GM12878 (cell line): ENCODE results near the gene PHYKPL.
"Not testable (repeated sequence)": the region's sequence is repeated elsewhere in the genome, so short reads cannot be mapped to it uniquely, and the experiment has no call there.

Experiments
- EP300 ChIP-seq, 2 experiments: fragments of 150-350 bp in 1 of 2; IDR thresholded peaks; 2 replicates each; pipeline ENCODE4 v1.6.1; 2011 to 2012; ENCODE audit warnings: low read depth in 2 of 2, low read length in 2 of 2, borderline replicate concordance in 1 of 2, improper control_type of control experiment in 1 of 2, inconsistent platforms in 1 of 2; ENCODE audit not compliant: control insufficient read depth in 1 of 2
- JUNB ChIP-seq: IDR thresholded peaks from 2 replicates; pipeline ENCODE4 v1.6.1; 2016; ENCODE audit warnings: antibody characterized with exemption, mild to moderate bottlenecking
- POLR2A ChIP-seq: IDR thresholded peaks from 2 replicates; pipeline ENCODE4 v1.6.1; 2011; ENCODE audit warnings: low read depth, mild to moderate bottlenecking, low read length
- RCOR1 ChIP-seq: conservative IDR thresholded peaks from 2 replicates; pipeline ENCODE4 v1.6.1; 2012; ENCODE audit warnings: low read depth, low read length, improper control_type of control experiment
- RELA ChIP-seq: fragments of 450-650 bp; IDR thresholded peaks from 2 replicates; pipeline ENCODE4 v1.8.0; 2014; ENCODE audit warnings: borderline replicate concordance; ENCODE audit not compliant: partially characterized antibody
- STAT1 ChIP-seq: fragments of 450-650 bp; conservative IDR thresholded peaks from 2 replicates; pipeline ENCODE4 v1.6.1; 2014; ENCODE audit warnings: antibody characterized with exemption, mild to moderate bottlenecking
- ZNF274 ChIP-seq: IDR thresholded peaks from one replicate; pipeline ENCODE4 v1.8.0; 2011; ENCODE audit not compliant: insufficient read length, insufficient read depth
- TF ChIP-seq, protein P1 (sequence below), 3 experiments: IDR thresholded peaks in 2 of 3; conservative IDR thresholded peaks in 1 of 3; 2 replicates each; pipeline ENCODE4 v1.5.1; 2011; ENCODE audit warnings: low read depth in 3 of 3, low read length in 3 of 3, mild to moderate bottlenecking in 3 of 3, control low read depth in 2 of 3, moderate library complexity in 2 of 3, inconsistent platforms in 1 of 3, mixed read lengths in 1 of 3; ENCODE audit not compliant: control insufficient read depth in 2 of 3, insufficient read depth in 1 of 3; ENCODE audit errors: extremely low read depth in 1 of 3
- TF ChIP-seq, protein P2 (sequence below): IDR thresholded peaks from 2 replicates; pipeline ENCODE4 v1.6.1; 2011; ENCODE audit warnings: low read depth, low read length, improper control_type of control experiment, borderline replicate concordance

DNA sequence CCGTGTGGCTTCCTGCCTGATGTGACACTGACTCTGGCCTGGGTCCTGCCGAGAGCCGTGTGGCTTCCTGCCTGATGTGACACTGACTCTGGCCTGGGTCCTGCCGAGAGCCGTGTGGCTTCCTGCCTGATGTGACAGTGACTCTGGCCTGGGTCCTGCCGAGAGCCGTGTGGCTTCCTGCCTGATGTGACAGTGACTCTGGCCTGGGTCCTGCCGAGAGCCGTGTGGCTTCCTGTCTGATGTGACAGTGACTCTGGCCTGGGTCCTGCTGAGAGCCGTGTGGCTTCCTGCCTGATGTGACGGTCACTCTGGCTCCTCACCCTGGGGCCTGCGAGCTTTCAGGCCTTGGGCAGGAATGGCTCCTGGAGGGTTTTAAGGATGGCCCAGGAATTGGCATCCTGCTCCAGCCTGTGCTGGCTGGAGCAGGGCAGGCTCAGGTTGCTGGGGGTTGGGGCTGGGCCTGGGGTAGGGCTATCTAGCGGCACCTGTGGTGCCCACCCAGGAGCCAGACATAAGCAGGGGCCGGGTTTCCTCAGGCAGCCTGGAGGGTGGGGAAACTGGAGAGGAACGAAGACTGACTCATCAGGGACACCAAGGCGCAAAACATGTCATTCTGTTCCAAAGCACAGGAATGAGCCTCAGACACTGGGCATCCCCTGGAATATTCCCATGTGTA is 7.2 kb upstream of the PHYKPL start:
- TF ChIP-seq, protein P1, sequence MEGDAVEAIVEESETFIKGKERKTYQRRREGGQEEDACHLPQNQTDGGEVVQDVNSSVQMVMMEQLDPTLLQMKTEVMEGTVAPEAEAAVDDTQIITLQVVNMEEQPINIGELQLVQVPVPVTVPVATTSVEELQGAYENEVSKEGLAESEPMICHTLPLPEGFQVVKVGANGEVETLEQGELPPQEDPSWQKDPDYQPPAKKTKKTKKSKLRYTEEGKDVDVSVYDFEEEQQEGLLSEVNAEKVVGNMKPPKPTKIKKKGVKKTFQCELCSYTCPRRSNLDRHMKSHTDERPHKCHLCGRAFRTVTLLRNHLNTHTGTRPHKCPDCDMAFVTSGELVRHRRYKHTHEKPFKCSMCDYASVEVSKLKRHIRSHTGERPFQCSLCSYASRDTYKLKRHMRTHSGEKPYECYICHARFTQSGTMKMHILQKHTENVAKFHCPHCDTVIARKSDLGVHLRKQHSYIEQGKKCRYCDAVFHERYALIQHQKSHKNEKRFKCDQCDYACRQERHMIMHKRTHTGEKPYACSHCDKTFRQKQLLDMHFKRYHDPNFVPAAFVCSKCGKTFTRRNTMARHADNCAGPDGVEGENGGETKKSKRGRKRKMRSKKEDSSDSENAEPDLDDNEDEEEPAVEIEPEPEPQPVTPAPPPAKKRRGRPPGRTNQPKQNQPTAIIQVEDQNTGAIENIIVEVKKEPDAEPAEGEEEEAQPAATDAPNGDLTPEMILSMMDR (IDR thresholded peaks at IDR 0.05 in 2 of 3, conservative IDR thresholded peaks at IDR 0.05 in 1 of 3; ENCODE audit: control insufficient read depth in 2 of 3, extremely low read depth in 1 of 3, insufficient read depth in 1 of 3, low read depth in 3 of 3, low read length in 3 of 3) = not testable (repeated sequence)
- not testable (repeated sequence) for TF ChIP-seq EP300 (IDR thresholded peaks at IDR 0.05; ENCODE audit: borderline replicate concordance in 1 of 2, control insufficient read depth in 1 of 2, low read depth in 2 of 2, low read length in 2 of 2); ZNF274; RELA; RCOR1; STAT1; JUNB
- peak; percentile 49; the same call in 1 of the 2 replicates for TF ChIP-seq POLR2A
- TF ChIP-seq, protein P2, sequence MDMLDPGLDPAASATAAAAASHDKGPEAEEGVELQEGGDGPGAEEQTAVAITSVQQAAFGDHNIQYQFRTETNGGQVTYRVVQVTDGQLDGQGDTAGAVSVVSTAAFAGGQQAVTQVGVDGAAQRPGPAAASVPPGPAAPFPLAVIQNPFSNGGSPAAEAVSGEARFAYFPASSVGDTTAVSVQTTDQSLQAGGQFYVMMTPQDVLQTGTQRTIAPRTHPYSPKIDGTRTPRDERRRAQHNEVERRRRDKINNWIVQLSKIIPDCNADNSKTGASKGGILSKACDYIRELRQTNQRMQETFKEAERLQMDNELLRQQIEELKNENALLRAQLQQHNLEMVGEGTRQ = not testable (repeated sequence)
